Measurements from ENCODE around the gene KIAA0586. TPM values are rescaled to one million over a fixed set of nuclear protein-coding genes. Genes with fewer than 3 reads are reported as not detected.

KIAA0586 gene
- total RNA-seq, 1 donor from 2014 or later = 20.1 TPM

DNA sequence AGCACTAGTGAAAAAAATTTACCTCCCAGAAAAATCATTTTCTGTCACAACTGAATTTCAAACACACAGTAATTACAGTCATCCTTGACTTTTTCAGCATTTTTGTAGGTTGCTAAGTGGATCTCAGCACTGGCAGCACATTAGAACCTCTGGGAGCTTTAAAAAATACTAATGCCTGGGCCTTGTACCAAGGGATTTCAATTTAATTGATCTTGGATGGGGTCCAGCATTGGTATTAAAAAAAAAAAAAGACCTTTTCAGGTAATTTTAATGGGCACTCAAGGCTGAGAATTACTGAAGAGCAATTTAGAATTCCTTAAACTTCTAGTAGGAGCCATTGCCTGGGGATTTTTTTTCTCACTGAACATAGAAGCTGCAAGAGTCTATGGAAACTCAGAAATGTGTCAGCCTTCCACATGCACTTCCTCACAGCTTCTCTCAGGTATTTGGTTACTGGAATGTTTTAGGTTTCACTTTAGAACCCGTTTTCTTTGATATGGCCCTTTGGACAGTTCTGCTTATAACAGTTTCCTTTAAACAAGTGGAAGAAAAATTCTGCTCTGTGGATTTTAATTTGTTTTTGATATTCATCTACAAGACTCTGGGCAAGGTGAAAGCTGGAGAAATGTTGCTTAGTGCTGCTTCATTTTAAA, 121.7 kb downstream of the KIAA0586 start:
- no peaks in the 10 kb centered on the region for H4K20me1 ChIP-seq (ENCODE audit: insufficient read depth, low read length)
- H3K4me2 ChIP-seq (ENCODE audit: low read length) = no peak overlapping the region
- no peak overlapping the region for H3K27ac Mint-ChIP-seq (ENCODE audit: unreplicated experiment)
- no peaks in the 10 kb centered on the region for H3K36me3 ChIP-seq (ENCODE audit: insufficient read depth, low read length)
- TF ChIP-seq, protein P1, sequence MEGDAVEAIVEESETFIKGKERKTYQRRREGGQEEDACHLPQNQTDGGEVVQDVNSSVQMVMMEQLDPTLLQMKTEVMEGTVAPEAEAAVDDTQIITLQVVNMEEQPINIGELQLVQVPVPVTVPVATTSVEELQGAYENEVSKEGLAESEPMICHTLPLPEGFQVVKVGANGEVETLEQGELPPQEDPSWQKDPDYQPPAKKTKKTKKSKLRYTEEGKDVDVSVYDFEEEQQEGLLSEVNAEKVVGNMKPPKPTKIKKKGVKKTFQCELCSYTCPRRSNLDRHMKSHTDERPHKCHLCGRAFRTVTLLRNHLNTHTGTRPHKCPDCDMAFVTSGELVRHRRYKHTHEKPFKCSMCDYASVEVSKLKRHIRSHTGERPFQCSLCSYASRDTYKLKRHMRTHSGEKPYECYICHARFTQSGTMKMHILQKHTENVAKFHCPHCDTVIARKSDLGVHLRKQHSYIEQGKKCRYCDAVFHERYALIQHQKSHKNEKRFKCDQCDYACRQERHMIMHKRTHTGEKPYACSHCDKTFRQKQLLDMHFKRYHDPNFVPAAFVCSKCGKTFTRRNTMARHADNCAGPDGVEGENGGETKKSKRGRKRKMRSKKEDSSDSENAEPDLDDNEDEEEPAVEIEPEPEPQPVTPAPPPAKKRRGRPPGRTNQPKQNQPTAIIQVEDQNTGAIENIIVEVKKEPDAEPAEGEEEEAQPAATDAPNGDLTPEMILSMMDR (IDR thresholded peaks at IDR 0.05; ENCODE audit: insufficient read depth, low read depth, low read length) = no peak
- TF ChIP-seq EZH2 (IDR thresholded peaks at IDR 0.05; ENCODE audit: insufficient read depth, low read length) = no peak
- no peak overlapping the region for H2AFZ ChIP-seq (ENCODE audit: low read depth, low read length)
- H3K9ac ChIP-seq (ENCODE audit: low read length) = no peak overlapping the region
- no peaks in the 10 kb centered on the region for H3K36me3 Mint-ChIP-seq (ENCODE audit: low read depth, unreplicated experiment)
- no peaks in the 10 kb centered on the region for H3K4me1 ChIP-seq (ENCODE audit: insufficient read depth, low read length)
- H3K27me3 Mint-ChIP-seq (ENCODE audit: low read depth, unreplicated experiment) = no peaks in the 10 kb centered on the region
- peaks cover 7% of the 10 kb centered on the region for H3K4me1 Mint-ChIP-seq (ENCODE audit: low read depth, unreplicated experiment)
- H3K79me2 ChIP-seq (ENCODE audit: insufficient read depth, low read length) = no peaks in the 10 kb centered on the region
- FAIRE-seq = no peak
- no peaks in the 10 kb centered on the region for H3K9me3 ChIP-seq (ENCODE audit: insufficient read depth, low read depth, low read length)
- H3K4me3 ChIP-seq (ENCODE audit: insufficient read depth, low read depth, low read length) = no peak overlapping the region
- no peaks in the 10 kb centered on the region for H3K9me3 Mint-ChIP-seq (ENCODE audit: unreplicated experiment)
- no peaks in the 10 kb centered on the region for H3K27me3 ChIP-seq (ENCODE audit: insufficient read depth, low read length)
- H3K4me3 Mint-ChIP-seq (ENCODE audit: unreplicated experiment) = no peak overlapping the region
- DNase-seq (ENCODE audit: low read depth) = no peak
- H3K27ac ChIP-seq (ENCODE audit: low read depth, low read length) = no peak overlapping the region

DNA sequence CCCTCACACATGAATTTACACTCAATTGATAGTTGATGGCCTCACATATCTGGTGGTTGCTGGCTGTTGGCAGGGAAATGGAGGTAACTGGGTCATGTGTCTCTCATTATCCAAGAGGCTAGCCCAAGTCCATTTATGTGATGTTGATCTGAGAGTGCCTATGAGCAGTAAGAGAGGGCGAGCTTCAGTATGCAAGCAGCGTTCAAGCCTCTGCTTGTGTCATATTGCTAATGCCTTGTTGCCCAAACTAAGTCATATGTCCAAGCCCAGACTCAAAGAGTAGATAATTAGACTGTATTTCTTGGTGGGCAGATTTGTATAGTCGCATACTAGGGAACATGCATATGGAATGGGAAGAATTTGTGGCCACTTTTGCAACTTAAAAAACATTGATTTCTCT, 126.4 kb downstream of the KIAA0586 start:
- TF ChIP-seq, protein P1 (IDR thresholded peaks at IDR 0.05; ENCODE audit: insufficient read depth, low read depth, low read length) = no peak
- no peak for TF ChIP-seq EZH2 (IDR thresholded peaks at IDR 0.05; ENCODE audit: insufficient read depth, low read length)
- no peaks in the 10 kb centered on the region for H3K79me2 ChIP-seq (ENCODE audit: insufficient read depth, low read length)
- Mint-ChIP-seq H3K36me3 (ENCODE audit: low read depth, unreplicated experiment) (no peaks in the 10 kb centered on the region), H3K27me3 (ENCODE audit: low read depth, unreplicated experiment) (no peaks in the 10 kb centered on the region), H3K4me1 (ENCODE audit: low read depth, unreplicated experiment) (peaks cover 9% of the 10 kb centered on the region), H3K4me3 (ENCODE audit: unreplicated experiment) (no peak overlapping the region), H3K9me3 (ENCODE audit: unreplicated experiment) (no peaks in the 10 kb centered on the region), H3K27ac (ENCODE audit: unreplicated experiment) (no peak overlapping the region)
- no peak overlapping the region for H3K9ac ChIP-seq (ENCODE audit: low read length)
- no peak overlapping the region for H2AFZ ChIP-seq (ENCODE audit: low read depth, low read length)
- no peaks in the 10 kb centered on the region for H3K27me3 ChIP-seq (ENCODE audit: insufficient read depth, low read length)
- H3K4me1 ChIP-seq (ENCODE audit: insufficient read depth, low read length) = no peaks in the 10 kb centered on the region
- H3K27ac ChIP-seq (ENCODE audit: low read depth, low read length) = no peak overlapping the region
- no peak overlapping the region for H3K4me2 ChIP-seq (ENCODE audit: low read length)
- H3K36me3 ChIP-seq (ENCODE audit: insufficient read depth, low read length) = no peaks in the 10 kb centered on the region
- H3K9me3 ChIP-seq (ENCODE audit: insufficient read depth, low read depth, low read length) = no peaks in the 10 kb centered on the region
- FAIRE-seq (no peak), DNase-seq (ENCODE audit: low read depth) (no peak)
- H4K20me1 ChIP-seq (ENCODE audit: insufficient read depth, low read length) = no peaks in the 10 kb centered on the region
- H3K4me3 ChIP-seq (ENCODE audit: insufficient read depth, low read depth, low read length) = no peak overlapping the region

DNA sequence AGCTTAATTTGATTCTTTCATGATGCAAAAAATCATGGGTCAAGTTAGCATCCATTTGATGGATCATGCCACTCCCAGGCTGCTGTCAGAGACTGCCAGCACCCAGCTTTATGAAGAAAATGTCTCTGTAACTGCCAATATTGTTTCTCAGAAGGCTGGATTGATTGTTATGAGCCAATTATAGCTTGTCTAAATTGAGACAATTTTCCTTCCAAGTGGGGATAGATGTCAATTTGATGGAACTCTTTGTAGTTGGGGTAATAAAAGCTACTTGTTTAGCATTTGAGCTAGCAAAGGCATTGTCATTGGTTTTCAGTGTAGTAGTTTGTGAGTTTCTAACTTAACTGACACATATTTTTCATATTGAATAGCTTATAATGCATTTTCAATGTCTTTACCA, 128.1 kb downstream of the KIAA0586 start:
- FAIRE-seq = no peak
- Mint-ChIP-seq H3K4me3 (ENCODE audit: unreplicated experiment) (no peak overlapping the region), H3K36me3 (ENCODE audit: low read depth, unreplicated experiment) (no peaks in the 10 kb centered on the region), H3K4me1 (ENCODE audit: low read depth, unreplicated experiment) (peaks cover 5% of the 10 kb centered on the region), H3K9me3 (ENCODE audit: unreplicated experiment) (no peaks in the 10 kb centered on the region), H3K27me3 (ENCODE audit: low read depth, unreplicated experiment) (no peaks in the 10 kb centered on the region), H3K27ac (ENCODE audit: unreplicated experiment) (no peak overlapping the region)
- no peak for TF ChIP-seq EZH2 (IDR thresholded peaks at IDR 0.05; ENCODE audit: insufficient read depth, low read length)
- TF ChIP-seq, protein P1 (IDR thresholded peaks at IDR 0.05; ENCODE audit: insufficient read depth, low read depth, low read length) = no peak
- Histone ChIP-seq H3K9ac (ENCODE audit: low read length) (no peak overlapping the region), H4K20me1 (ENCODE audit: insufficient read depth, low read length) (no peaks in the 10 kb centered on the region), H3K36me3 (ENCODE audit: insufficient read depth, low read length) (no peaks in the 10 kb centered on the region), H3K27ac (ENCODE audit: low read depth, low read length) (no peak overlapping the region), H3K4me1 (ENCODE audit: insufficient read depth, low read length) (no peaks in the 10 kb centered on the region), H3K27me3 (ENCODE audit: insufficient read depth, low read length) (no peaks in the 10 kb centered on the region), H3K4me3 (ENCODE audit: insufficient read depth, low read depth, low read length) (no peak overlapping the region), H3K4me2 (ENCODE audit: low read length) (no peak overlapping the region), H2AFZ (ENCODE audit: low read depth, low read length) (no peak overlapping the region), H3K79me2 (ENCODE audit: insufficient read depth, low read length) (no peaks in the 10 kb centered on the region), H3K9me3 (ENCODE audit: insufficient read depth, low read depth, low read length) (no peaks in the 10 kb centered on the region)
- DNase-seq (ENCODE audit: low read depth) = no peak
